ENCODE data around the gene OR2J3.

- TF ChIP-seq CTCF (conservative IDR thresholded peaks at IDR 0.05 in 1 of 2, IDR thresholded peaks at IDR 0.05 in 1 of 2; ENCODE audit: low read depth in 1 of 2, low read length in 2 of 2): no peak
- TF ChIP-seq EZH2 (IDR thresholded peaks at IDR 0.05; ENCODE audit: low read length, missing control alignments): no peak
Observed at GRCh38 chr6:29141606-29142005, 33.7 kb downstream of the OR2J3 start.

All from fibroblast of lung (primary cell).